ENCODE results near the gene FBN1. TPM values are rescaled to one million over a fixed set of nuclear protein-coding genes. Genes with fewer than 3 reads are reported as not detected.

Gene FBN1
- total and polyA plus RNA-seq, 2 experiments from 2014 or later = 1.9 to 3.8 TPM

GRCh38 chr15:48465410-48465809 is 180.1 kb downstream of the FBN1 start:
- Histone ChIP-seq H3K36me3 (ENCODE audit: insufficient read depth) (no peaks in the 10 kb centered on the region), H4K20me1 (replicated peaks; ENCODE audit: insufficient read depth) (no peaks in the 10 kb centered on the region), H2AFZ (no peak overlapping the region), H3K79me2 (replicated peaks; ENCODE audit: insufficient read depth) (no peaks in the 10 kb centered on the region), H3K9me2 (ENCODE audit: insufficient read depth) (no peaks in the 10 kb centered on the region), H3F3A (replicated peaks; ENCODE audit: low read depth) (no peaks in the 10 kb centered on the region), H3K4me1 (ENCODE audit: insufficient read depth) (no peaks in the 10 kb centered on the region), H3K4me2 (no peak overlapping the region), H3K27ac (ENCODE audit: low read depth) (no peak overlapping the region), H3K27me3 (ENCODE audit: insufficient read depth) (no peaks in the 10 kb centered on the region), H3K4me3 (no peak overlapping the region)
- H3K27me3 Mint-ChIP-seq (ENCODE audit: insufficient read depth, low read depth, poor library complexity) = peaks cover 3% of the 10 kb centered on the region
- no peak overlapping the region for H3K27ac Mint-ChIP-seq
- no peaks in the 10 kb centered on the region; the same call in 2 of the 3 replicates for H3K36me3 Mint-ChIP-seq (ENCODE audit: low read depth)
- no peak overlapping the region for H3K4me3 Mint-ChIP-seq
- DNase-seq (ENCODE audit: low spot score) (no peak), ATAC-seq (no peak)
- peaks cover 8% of the 10 kb centered on the region; the same call in 2 of the 3 replicates for H3K4me1 Mint-ChIP-seq
- TF ChIP-seq ZNF331 (CRISPR knock-in tag; IDR thresholded peaks at IDR 0.05; ENCODE audit: low read depth) (no peak), EZH2 (IDR thresholded peaks at IDR 0.05; ENCODE audit: low read depth, unreplicated experiment) (no peak), NANOG (IDR thresholded peaks at IDR 0.05; ENCODE audit: borderline replicate concordance) (no peak)
- H3K9me3 Mint-ChIP-seq = no peaks in the 10 kb centered on the region

GRCh38 chr15:48463366-48463880 is 182.1 kb downstream of the FBN1 start:
- peaks cover 6% of the 10 kb centered on the region; the same call in 2 of the 3 replicates for H3K4me1 Mint-ChIP-seq
- H3K4me3 Mint-ChIP-seq = no peak overlapping the region
- H4K20me1 ChIP-seq (replicated peaks; ENCODE audit: insufficient read depth) = no peaks in the 10 kb centered on the region
- no peaks in the 10 kb centered on the region for H3K27me3 ChIP-seq (ENCODE audit: insufficient read depth)
- no peak overlapping the region for H3K27ac ChIP-seq (ENCODE audit: low read depth)
- H3K36me3 Mint-ChIP-seq (ENCODE audit: low read depth) = no peaks in the 10 kb centered on the region
- no peaks in the 10 kb centered on the region for H3K27me3 Mint-ChIP-seq (ENCODE audit: insufficient read depth, low read depth, poor library complexity)
- no peaks in the 10 kb centered on the region for H3K36me3 ChIP-seq (ENCODE audit: insufficient read depth)
- no peaks in the 10 kb centered on the region for H3K9me3 Mint-ChIP-seq
- no peak for DNase-seq (ENCODE audit: low spot score)
- no peaks in the 10 kb centered on the region for H3K9me2 ChIP-seq (ENCODE audit: insufficient read depth)
- no peaks in the 10 kb centered on the region for H3K4me1 ChIP-seq (ENCODE audit: insufficient read depth)
- H3K4me3 ChIP-seq = no peak overlapping the region
- ATAC-seq = no peak
- no peaks in the 10 kb centered on the region for H3F3A ChIP-seq (replicated peaks; ENCODE audit: low read depth)
- H3K79me2 ChIP-seq (replicated peaks; ENCODE audit: insufficient read depth) = no peaks in the 10 kb centered on the region
- no peak overlapping the region for H3K4me2 ChIP-seq
- no peak overlapping the region for H2AFZ ChIP-seq
- TF ChIP-seq REST (IDR thresholded peaks at IDR 0.05; ENCODE audit: unreplicated experiment) (no peak), ZNF331 (CRISPR knock-in tag; IDR thresholded peaks at IDR 0.05; ENCODE audit: low read depth) (no peak)
- no peak overlapping the region for H3K27ac Mint-ChIP-seq

GRCh38 chr15:48462688-48463087 is 182.8 kb downstream of the FBN1 start:
- Histone ChIP-seq H3K4me1 (ENCODE audit: insufficient read depth) (no peaks in the 10 kb centered on the region), H3K4me3 (no peak overlapping the region), H3K9me2 (ENCODE audit: insufficient read depth) (no peaks in the 10 kb centered on the region), H3K27ac (ENCODE audit: low read depth) (no peak overlapping the region), H3K79me2 (replicated peaks; ENCODE audit: insufficient read depth) (no peaks in the 10 kb centered on the region), H3K4me2 (no peak overlapping the region), H2AFZ (no peak overlapping the region), H4K20me1 (replicated peaks; ENCODE audit: insufficient read depth) (no peaks in the 10 kb centered on the region), H3K27me3 (ENCODE audit: insufficient read depth) (no peaks in the 10 kb centered on the region), H3F3A (replicated peaks; ENCODE audit: low read depth) (no peaks in the 10 kb centered on the region), H3K36me3 (ENCODE audit: insufficient read depth) (no peaks in the 10 kb centered on the region)
- Mint-ChIP-seq H3K27me3 (ENCODE audit: insufficient read depth, low read depth, poor library complexity) (no peaks in the 10 kb centered on the region), H3K4me1 (peaks cover 3% of the 10 kb centered on the region; the same call in 2 of the 3 replicates), H3K36me3 (ENCODE audit: low read depth) (no peaks in the 10 kb centered on the region), H3K27ac (no peak overlapping the region), H3K4me3 (no peak overlapping the region), H3K9me3 (no peaks in the 10 kb centered on the region)
- no peak for ATAC-seq
- DNase-seq (ENCODE audit: low spot score) = no peak
- no peak for TF ChIP-seq NANOG (IDR thresholded peaks at IDR 0.05; ENCODE audit: borderline replicate concordance)
- TF ChIP-seq ZNF331 (CRISPR knock-in tag; IDR thresholded peaks at IDR 0.05; ENCODE audit: low read depth) = no peak
- no peak for TF ChIP-seq CTCF (conservative IDR thresholded peaks at IDR 0.05; ENCODE audit: low read depth in 2 of 2)
- TF ChIP-seq STAT1 (IDR thresholded peaks at IDR 0.05; ENCODE audit: unreplicated experiment) = no peak
- no peak for TF ChIP-seq ETS1 (IDR thresholded peaks at IDR 0.05)
